IMR-90 (cell line): ENCODE data around the gene POMGNT1. TPM values are rescaled to one million over a fixed set of nuclear protein-coding genes. Genes with fewer than 3 reads are reported as not detected.

Experiments used
- ATAC-seq: fragments of 200-7000 bp; cut with Tn5 transposase; 2 replicates; pipeline ENCODE4 v1.9.1; 2020; ENCODE audit warnings: low read depth, mild to moderate bottlenecking, moderate library complexity
- BruUV-seq: library from RNA; stranded (reverse); fragments of 400-500 nt; replicated peaks from 2 replicates; lab custom pipeline; 2021; lab: Mats Ljungman, UMichigan
- CTCF ChIA-PET: fragments of 300-600 bp; formaldehyde crosslinking; extraction: SDS; loops from one replicate; lab custom pipeline; 2021; ENCODE audit warnings: antibody characterized with exemption; lab: Yijun Ruan, JAX
- POLR2A ChIA-PET: fragments of 300-600 bp; sonication (Branson Sonifier 250); formaldehyde crosslinking; loops from one replicate; lab custom pipeline; 2022; ENCODE audit warnings: antibody characterized with exemption; ENCODE audit not compliant: unreplicated experiment; lab: Charles Lee
- DNase-seq: peaks from one replicate; pipeline ENCODE4 v3.0.0; 2013
- H2AFZ ChIP-seq: replicated peaks from 2 replicates; pipeline ENCODE3; 2013; ENCODE audit warnings: low read length, mild to moderate bottlenecking; ENCODE audit not compliant: poor library complexity
- H2AK5ac ChIP-seq: 2 replicates; pipeline ENCODE4 v1.6.1; 2013; ENCODE audit warnings: low read depth, low read length, inconsistent platforms
- H2AK9ac ChIP-seq: replicated peaks from 2 replicates; pipeline ENCODE3; 2013; ENCODE audit warnings: mild to moderate bottlenecking, low read depth, low read length, moderate library complexity; ENCODE audit not compliant: poor library complexity
- H2BK120ac ChIP-seq: 2 replicates; pipeline ENCODE4 v1.6.1; 2013; ENCODE audit warnings: low read depth, low read length, inconsistent platforms
- H2BK15ac ChIP-seq: 3 replicates; pipeline ENCODE4 v1.6.1; 2013; ENCODE audit warnings: low read depth, low read length, inconsistent platforms
- H2BK20ac ChIP-seq: 2 replicates; pipeline ENCODE4 v1.6.1; 2013; ENCODE audit warnings: low read depth, mild to moderate bottlenecking, inconsistent platforms, low read length, moderate library complexity
- H2BK5ac ChIP-seq: 2 replicates; pipeline ENCODE4 v1.6.1; 2013; ENCODE audit warnings: mild to moderate bottlenecking, low read depth, low read length, inconsistent platforms; ENCODE audit not compliant: poor library complexity, severe bottlenecking
- H3K14ac ChIP-seq: replicated peaks from 2 replicates; pipeline ENCODE4 v1.6.1; 2013; ENCODE audit warnings: low read depth, low read length, inconsistent platforms
- H3K18ac ChIP-seq: 2 replicates; pipeline ENCODE4 v1.6.1; 2013; ENCODE audit warnings: low read depth, low read length, control low read depth
- H3K23ac ChIP-seq: 2 replicates; pipeline ENCODE4 v1.6.1; 2013; ENCODE audit warnings: low read depth, low read length, inconsistent platforms
- H3K27ac ChIP-seq: 2 replicates; pipeline ENCODE4 v1.5.1; 2013; ENCODE audit warnings: mild to moderate bottlenecking, control low read depth, low read length; ENCODE audit not compliant: insufficient read depth
- H3K27me3 ChIP-seq: 2 replicates; pipeline ENCODE4 v1.6.1; 2013; ENCODE audit warnings: low read length; ENCODE audit not compliant: control insufficient read depth, insufficient read depth
- H3K36me3 ChIP-seq: 2 replicates; pipeline ENCODE4 v1.6.1; 2013; ENCODE audit warnings: low read length, mixed read lengths; ENCODE audit not compliant: control insufficient read depth, insufficient read depth
- H3K4ac ChIP-seq: 2 replicates; pipeline ENCODE4 v1.6.1; 2013; ENCODE audit warnings: low read depth, low read length, inconsistent platforms
- H3K4me1 ChIP-seq: 2 replicates; pipeline ENCODE4 v1.6.1; 2013; ENCODE audit warnings: low read length, mixed read lengths; ENCODE audit not compliant: control insufficient read depth, insufficient read depth
- H3K4me2 ChIP-seq: 2 replicates; pipeline ENCODE4 v1.6.1; 2013; ENCODE audit warnings: low read depth, mild to moderate bottlenecking, control low read depth, low read length, moderate library complexity
- H3K4me3 ChIP-seq: 2 replicates; pipeline ENCODE4 v1.5.1; 2013; ENCODE audit warnings: low read depth, mild to moderate bottlenecking, control low read depth, low read length, moderate library complexity; ENCODE audit not compliant: insufficient read depth
- H3K56ac ChIP-seq: 2 replicates; pipeline ENCODE4 v1.6.1; 2013; ENCODE audit warnings: low read length, inconsistent platforms; ENCODE audit not compliant: insufficient read depth; ENCODE audit errors: extremely low read depth
- H3K79me1 ChIP-seq, 2 experiments: 2 replicates each; pipeline ENCODE4 v1.6.1; 2013; ENCODE audit warnings: low read length in 2 of 2, inconsistent platforms in 1 of 2, low read depth in 1 of 2
- H3K9ac ChIP-seq: 2 replicates; pipeline ENCODE4 v1.6.1; 2013; ENCODE audit warnings: low read depth, low read length, control low read depth
- H3K9me1 ChIP-seq: 2 replicates; pipeline ENCODE4 v1.6.1; 2013; ENCODE audit warnings: low read length, inconsistent platforms; ENCODE audit not compliant: insufficient read depth
- H3K9me3 ChIP-seq: 2 replicates; pipeline ENCODE4 v1.6.1; 2013; ENCODE audit warnings: low read length; ENCODE audit not compliant: control insufficient read depth, insufficient read depth
- H4K20me1 ChIP-seq: 2 replicates; pipeline ENCODE4 v1.6.1; 2013; ENCODE audit warnings: low read length, inconsistent platforms; ENCODE audit not compliant: insufficient read depth
- H4K5ac ChIP-seq: 2 replicates; pipeline ENCODE4 v1.6.1; 2013; ENCODE audit warnings: mild to moderate bottlenecking, low read depth, low read length, control low read depth
- H4K8ac ChIP-seq, 2 experiments: 2 replicates each; pipeline ENCODE4 v1.6.1; 2013; ENCODE audit warnings: low read depth in 2 of 2, low read length in 2 of 2, control low read depth in 1 of 2, inconsistent platforms in 1 of 2
- H4K91ac ChIP-seq: 2 replicates; pipeline ENCODE4 v1.6.1; 2013; ENCODE audit warnings: low read depth, low read length, inconsistent platforms; ENCODE audit not compliant: insufficient read depth
- CEBPB ChIP-seq: IDR thresholded peaks from 2 replicates; pipeline ENCODE4 v1.6.1; 2012; ENCODE audit warnings: low read depth, low read length, improper control_type of control experiment
- MXI1 ChIP-seq: IDR thresholded peaks from 2 replicates; pipeline ENCODE4 v1.6.1; 2012; ENCODE audit warnings: low read depth, mild to moderate bottlenecking, low read length, moderate library complexity, borderline replicate concordance
- NFE2L2 ChIP-seq: fragments of 150-350 bp; IDR thresholded peaks from 2 replicates; pipeline ENCODE4 v1.6.1; 2016; ENCODE audit warnings: low read depth, mild to moderate bottlenecking, low read length
- RFX5 ChIP-seq: IDR thresholded peaks from 2 replicates; pipeline ENCODE4 v1.8.0; 2012; ENCODE audit warnings: low read depth, mild to moderate bottlenecking, low read length, moderate library complexity
- WGBS, 2 experiments: methylation state at CpG; one replicate each; pipeline versions ENCODE4 v1.1.5 to v1.1.7; 2013; ENCODE audit warnings: missing lambda C conversion rate in 2 of 2; ENCODE audit not compliant: insufficient read length in 1 of 2; ENCODE audit errors: extremely low coverage in 2 of 2; 5-methylcytosine and 5-hydroxymethylcytosine counted together
- dilution Hi-C: fragments of 300-500 bp; cut with HindIII; formaldehyde crosslinking; loops from one replicate; pipeline ENCODE4 v1.14.3; 2018; ENCODE audit warnings: low sequenced_read_pairs; ENCODE audit not compliant: unreplicated experiment
- in situ Hi-C: fragments of 300-500 bp; cut with MboI; formaldehyde crosslinking; loops from 3 replicates; pipeline ENCODE4 v1.14.3; 2019; ENCODE audit warnings: low sequenced_read_pairs, inconsistent platforms, mixed read lengths
- intact Hi-C: fragments of 100-400 bp; cut with micrococcal nuclease; formaldehyde crosslinking; loops from 2 replicates; pipeline ENCODE4 v1.10.0; 2022
- polyA plus RNA-seq, 3 experiments: library from polyadenylated mRNA; depleted of rRNA; stranded (reverse); fragments of >200 nt; gene quantifications; 2 replicates each; pipeline ENCODE4 v1.2.3, GENCODE V29; 2012; ENCODE audit warnings: low replicate concordance in 1 of 3
- total RNA-seq: library from RNA; depleted of rRNA; stranded (reverse); fragments of >200 nt; gene quantifications from 2 replicates; pipeline ENCODE4 v1.2.3, GENCODE V29; 2012

POMGNT1 gene
- total and polyA plus RNA-seq, 2 of the 4 experiments (the other 2 are of a cell fraction) = 54.8 to 65.3 TPM

GRCh38 chr1:46175243-46175642 is 23.0 kb downstream of the POMGNT1 start:
- no peak overlapping the region for H3K4me2 ChIP-seq
- H2BK5ac ChIP-seq = no peak overlapping the region
- no peak for DNase-seq
- H4K5ac ChIP-seq = no peak overlapping the region
- H3K14ac ChIP-seq = no peak overlapping the region
- dilution Hi-C loops (loop anchor here (25.0 kb wide), 1 partner anchor 138 kb away; no protein-coding TSS in a partner anchor), in situ Hi-C loops (loop anchor here (5.0 kb wide), 1 partner anchor 138 kb away; no protein-coding TSS in a partner anchor), intact Hi-C loops (loop anchor here (5.0 kb wide), 2 partner anchors 118 to 293 kb away; no protein-coding TSS in a partner anchor)
- ChIA-PET POLR2A (no interaction called here), CTCF (no interaction called here)
- H2BK120ac ChIP-seq = 0 out of 2 replicates have a peak overlapping the region, but pooled peaks have one; percentile 22
- H2BK20ac ChIP-seq = no peak overlapping the region
- H3K27me3 ChIP-seq = peaks cover 4% of the 10 kb centered on the region; the same call in 1 of the 2 replicates
- no peak overlapping the region for H3K9ac ChIP-seq
- TF ChIP-seq RFX5 (no peak), NFE2L2 (no peak), CEBPB (no peak), MXI1 (no peak)
- H3K23ac ChIP-seq = no peak overlapping the region; the same call in 1 of the 2 replicates
- no peaks in the 10 kb centered on the region for H4K20me1 ChIP-seq
- no peak overlapping the region; the same call in 1 of the 2 replicates for H3K4ac ChIP-seq
- no TSS peak for BruUV-seq
- no peak for ATAC-seq
- no peak overlapping the region for H3K27ac ChIP-seq
- no peak overlapping the region for H2AK5ac ChIP-seq
- no peaks in the 10 kb centered on the region for H3K9me3 ChIP-seq
- H3K36me3 ChIP-seq = no peaks in the 10 kb centered on the region
- H3K18ac ChIP-seq = no peak overlapping the region
- no peak overlapping the region for H2BK15ac ChIP-seq
- H3K9me1 ChIP-seq = peaks cover 9% of the 10 kb centered on the region
- peak overlapping the region; percentile 68 for H2AFZ ChIP-seq
- peaks cover 5% of the 10 kb centered on the region for H3K4me1 ChIP-seq
- no peak overlapping the region for H4K8ac ChIP-seq
- no peak overlapping the region for H2AK9ac ChIP-seq
- H3K4me3 ChIP-seq = no peak overlapping the region
- no peaks in the 10 kb centered on the region for H3K79me1 ChIP-seq
- no peak overlapping the region for H4K91ac ChIP-seq
- no CpG with 5 or more reads among the region's 3 CpGs for whole genome bisulfite sequencing, 2 experiments
- H3K56ac ChIP-seq = no peak overlapping the region
